HCT116 (cell line): ENCODE results near the gene LDLR. TPM values are rescaled to one million over a fixed set of nuclear protein-coding genes. Genes with fewer than 3 reads are reported as not detected.

Experiments used
- ATAC-seq: fragments of 200-7000 bp; cut with Tn5 transposase; 2 replicates; pipeline ENCODE4 v1.9.1; 2020; ENCODE audit warnings: mild to moderate bottlenecking, moderate library complexity
- BruUV-seq: library from RNA; stranded (reverse); fragments of 400-500 nt; replicated peaks from 2 replicates; lab custom pipeline; 2021; lab: Mats Ljungman, UMichigan
- CTCF ChIA-PET: fragments of 300-600 bp; sonication (Branson Sonifier 250); formaldehyde crosslinking; loops from one replicate; lab custom pipeline; 2021; ENCODE audit warnings: antibody characterized with exemption; lab: Charles Lee
- POLR2A ChIA-PET: fragments of 300-600, 350-600 bp; sonication (Branson Sonifier 250); formaldehyde crosslinking; loops from one replicate; lab custom pipeline; 2021; ENCODE audit warnings: antibody characterized with exemption; lab: Charles Lee
- RAD21 ChIA-PET, 2 experiments: fragments of 300-600 bp; sonication (Branson Sonifier 250); formaldehyde crosslinking; loops; one replicate each; lab custom pipeline; 2023; ENCODE audit warnings: low total read pairs in 2 of 2; ENCODE audit not compliant: uncharacterized antibody in 2 of 2, unreplicated experiment in 2 of 2, low non-redundant PET in 1 of 2; lab: Charles Lee
- DNase-seq: peaks from one replicate; pipeline ENCODE4 v3.0.0-alpha.2; 2010; ENCODE audit warnings: low read depth, low spot score
- H2AFZ ChIP-seq: fragments of 200-600 bp; shearing (Covaris generic), sonication (generic); 2 replicates; pipeline ENCODE4 v1.6.1; 2017; ENCODE audit warnings: low read depth, mixed run types, mixed read lengths, antibody characterized with exemption, low read length; ENCODE audit not compliant: poor library complexity, severe bottlenecking
- H3K27ac ChIP-seq: 2 replicates; pipeline ENCODE4 v1.5.1; 2012; ENCODE audit warnings: low read depth, low read length
- H3K27me3 ChIP-seq: fragments of 200-600 bp; sonication (generic); 2 replicates; pipeline ENCODE4 v1.6.1; 2016; ENCODE audit warnings: mixed run types, low read length, mixed read lengths; ENCODE audit not compliant: insufficient read depth
- H3K36me3 ChIP-seq, 2 experiments: fragments of 200-500 bp in 1 of 2; fragments of 200-600 bp in 1 of 2; sonication (Bioruptor generic) in 1 of 2; sonication (generic) in 1 of 2; 2 replicates each; pipeline versions ENCODE4 v1.5.1 to v1.6.1; 2014 to 2016; ENCODE audit warnings: low read length in 2 of 2, inconsistent platforms in 1 of 2, mixed read lengths in 1 of 2, mixed run types in 1 of 2; ENCODE audit not compliant: insufficient read depth in 2 of 2, control insufficient read depth in 1 of 2
- H3K4me1 ChIP-seq, 2 experiments: fragments of 200-600 bp in 1 of 2; sonication (generic) in 1 of 2; 2 replicates each; pipeline versions ENCODE4 v1.5.1 to v1.6.1; 2012 to 2017; ENCODE audit warnings: low read length in 2 of 2, inconsistent platforms in 1 of 2, mild to moderate bottlenecking in 1 of 2, mixed read lengths in 1 of 2, mixed run types in 1 of 2, moderate library complexity in 1 of 2; ENCODE audit not compliant: insufficient read depth in 2 of 2, control insufficient read depth in 1 of 2
- H3K4me2 ChIP-seq: fragments of 200-600 bp; sonication (generic); 2 replicates; pipeline ENCODE4 v1.6.1; 2017; ENCODE audit warnings: mixed run types, low read length, mixed read lengths
- H3K4me3 ChIP-seq, 2 experiments: fragments of 200-600 bp in 1 of 2; sonication (generic) in 1 of 2; replicated peaks in 1 of 2; 2 replicates each; pipeline ENCODE4 v1.5.1; 2011 to 2016; ENCODE audit warnings: low read length in 2 of 2, control low read depth in 1 of 2, low read depth in 1 of 2, mild to moderate bottlenecking in 1 of 2, mixed read lengths in 1 of 2, mixed run types in 1 of 2
- H3K79me2 ChIP-seq: fragments of 200-600 bp; sonication (generic); 2 replicates; pipeline ENCODE4 v1.6.1; 2017; ENCODE audit warnings: mild to moderate bottlenecking, mixed run types, low read length, moderate library complexity, mixed read lengths; ENCODE audit not compliant: insufficient read depth
- H3K9ac ChIP-seq: fragments of 200-600 bp; sonication (generic); 2 replicates; pipeline ENCODE4 v1.6.1; 2016; ENCODE audit warnings: low read length, mixed read lengths
- H3K9me2 ChIP-seq: fragments of 200-600 bp; sonication (generic), shearing (Covaris generic); 2 replicates; pipeline ENCODE4 v1.6.1; 2017; ENCODE audit warnings: mixed run types, mild to moderate bottlenecking, moderate library complexity; ENCODE audit not compliant: insufficient read depth
- H3K9me3 ChIP-seq, 2 experiments: fragments of 200-500 bp in 1 of 2; fragments of 200-600 bp in 1 of 2; sonication (Bioruptor generic) in 1 of 2; sonication (generic) in 1 of 2; 2 replicates each; pipeline ENCODE4 v1.6.1; 2014 to 2017; ENCODE audit warnings: low read length in 2 of 2, mixed read lengths in 2 of 2, inconsistent platforms in 1 of 2, low read depth in 1 of 2, mild to moderate bottlenecking in 1 of 2, mixed run types in 1 of 2, moderate library complexity in 1 of 2; ENCODE audit not compliant: control insufficient read depth in 1 of 2, insufficient read depth in 1 of 2
- H4K20me1 ChIP-seq: fragments of 200-600 bp; sonication (generic), shearing (Covaris generic); 2 replicates; pipeline ENCODE4 v1.6.1; 2017; ENCODE audit warnings: mixed run types, mild to moderate bottlenecking, moderate library complexity; ENCODE audit not compliant: insufficient read depth
- CEBPB ChIP-seq: IDR thresholded peaks from 2 replicates; pipeline ENCODE4 v1.6.1; 2012; ENCODE audit warnings: low read depth
- ELF1 ChIP-seq: IDR thresholded peaks from 2 replicates; pipeline ENCODE4 v1.6.1; 2012; ENCODE audit warnings: low read depth, borderline replicate concordance
- EZH2phosphoT487 ChIP-seq: fragments of 200-600 bp; IDR thresholded peaks from 2 replicates; pipeline ENCODE4 v1.6.1; 2018; ENCODE audit warnings: antibody characterized with exemption, borderline replicate concordance
- FOSL1 ChIP-seq: IDR thresholded peaks from 2 replicates; pipeline ENCODE4 v1.6.1; 2012; ENCODE audit warnings: low read depth
- POLR2A ChIP-seq: IDR thresholded peaks from 2 replicates; pipeline ENCODE4 v1.7.0; 2011; ENCODE audit warnings: borderline replicate concordance; ENCODE audit not compliant: insufficient read depth, insufficient read length; ENCODE audit errors: extremely low read depth
- POLR2AphosphoS5 ChIP-seq: IDR thresholded peaks from 2 replicates; pipeline ENCODE4 v1.6.1; 2011; ENCODE audit warnings: mild to moderate bottlenecking, low read depth, low read length, moderate library complexity
- RAD21 ChIP-seq: IDR thresholded peaks from 2 replicates; pipeline ENCODE4 v1.6.1; 2012; ENCODE audit warnings: low read depth, mild to moderate bottlenecking
- SIN3A ChIP-seq: IDR thresholded peaks from 2 replicates; pipeline ENCODE4 v1.6.1; 2012; ENCODE audit warnings: low read depth
- TCF7L2 ChIP-seq: IDR thresholded peaks from 2 replicates; pipeline ENCODE4 v1.7.0; 2011; ENCODE audit warnings: borderline replicate concordance, inconsistent platforms; ENCODE audit not compliant: insufficient read depth, insufficient read length; ENCODE audit errors: extremely low read depth
- YY1 ChIP-seq: IDR thresholded peaks from 2 replicates; pipeline ENCODE4 v1.6.1; 2011; ENCODE audit warnings: low read length, low read depth, moderate library complexity, mild to moderate bottlenecking; ENCODE audit not compliant: insufficient replicate concordance; ENCODE audit errors: extremely low read depth
- intact Hi-C: fragments of 100-400 bp; cut with micrococcal nuclease; formaldehyde crosslinking; loops from 2 replicates; pipeline ENCODE4 v1.10.0; 2022
- total RNA-seq: library from RNA; stranded (reverse); gene quantifications from one replicate; pipeline ENCODE4 v1.2.1, GENCODE V29; 2021; ENCODE audit not compliant: unreplicated experiment
- TF ChIP-seq, protein P1 (sequence below): IDR thresholded peaks from 2 replicates; pipeline ENCODE4 v1.6.1; 2012; ENCODE audit warnings: low read depth
- TF ChIP-seq, protein P2 (sequence below): IDR thresholded peaks from 2 replicates; pipeline ENCODE4 v1.6.1; 2012
- TF ChIP-seq, protein P3 (sequence below), 3 experiments: fragments of 200-600 bp in 1 of 3; sonication (generic) in 1 of 3; IDR thresholded peaks in 2 of 3; conservative IDR thresholded peaks in 1 of 3; 2 replicates each; pipeline ENCODE4 v1.5.1; 2012 to 2017; ENCODE audit warnings: low read depth in 2 of 3, low read length in 2 of 3, antibody characterized with exemption in 1 of 3, borderline replicate concordance in 1 of 3, control low read depth in 1 of 3, mild to moderate bottlenecking in 1 of 3, mixed read lengths in 1 of 3, mixed run types in 1 of 3, moderate library complexity in 1 of 3; ENCODE audit not compliant: insufficient read depth in 1 of 3

LDLR gene
- total RNA-seq, 1 experiment from 2014 or later = 92.4 TPM

DNA sequence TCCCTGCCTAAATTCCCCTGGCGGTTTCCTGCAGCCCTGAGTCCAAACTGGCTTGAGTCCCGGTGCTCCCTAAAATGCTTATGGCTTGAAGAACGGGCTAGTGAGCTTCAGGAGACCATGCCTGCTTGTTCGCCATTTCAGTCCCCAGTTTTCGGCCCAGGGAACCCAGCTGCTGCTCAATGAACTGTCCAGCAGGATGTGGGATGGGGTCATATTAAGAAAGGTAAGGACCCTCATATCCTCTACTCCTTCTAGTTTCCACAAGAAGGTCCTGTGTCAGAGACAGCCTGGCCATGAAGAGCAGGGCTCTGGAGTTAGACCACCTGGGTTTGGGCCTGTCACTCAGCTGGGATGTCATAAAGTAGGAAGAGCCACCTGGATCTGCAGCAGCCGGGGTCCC, 83.3 kb downstream of the LDLR start (continued):
- TF ChIP-seq POLR2A (no peak), FOSL1 (no peak), ELF1 (no peak), RAD21 (no peak)
- TF ChIP-seq, protein P1, sequence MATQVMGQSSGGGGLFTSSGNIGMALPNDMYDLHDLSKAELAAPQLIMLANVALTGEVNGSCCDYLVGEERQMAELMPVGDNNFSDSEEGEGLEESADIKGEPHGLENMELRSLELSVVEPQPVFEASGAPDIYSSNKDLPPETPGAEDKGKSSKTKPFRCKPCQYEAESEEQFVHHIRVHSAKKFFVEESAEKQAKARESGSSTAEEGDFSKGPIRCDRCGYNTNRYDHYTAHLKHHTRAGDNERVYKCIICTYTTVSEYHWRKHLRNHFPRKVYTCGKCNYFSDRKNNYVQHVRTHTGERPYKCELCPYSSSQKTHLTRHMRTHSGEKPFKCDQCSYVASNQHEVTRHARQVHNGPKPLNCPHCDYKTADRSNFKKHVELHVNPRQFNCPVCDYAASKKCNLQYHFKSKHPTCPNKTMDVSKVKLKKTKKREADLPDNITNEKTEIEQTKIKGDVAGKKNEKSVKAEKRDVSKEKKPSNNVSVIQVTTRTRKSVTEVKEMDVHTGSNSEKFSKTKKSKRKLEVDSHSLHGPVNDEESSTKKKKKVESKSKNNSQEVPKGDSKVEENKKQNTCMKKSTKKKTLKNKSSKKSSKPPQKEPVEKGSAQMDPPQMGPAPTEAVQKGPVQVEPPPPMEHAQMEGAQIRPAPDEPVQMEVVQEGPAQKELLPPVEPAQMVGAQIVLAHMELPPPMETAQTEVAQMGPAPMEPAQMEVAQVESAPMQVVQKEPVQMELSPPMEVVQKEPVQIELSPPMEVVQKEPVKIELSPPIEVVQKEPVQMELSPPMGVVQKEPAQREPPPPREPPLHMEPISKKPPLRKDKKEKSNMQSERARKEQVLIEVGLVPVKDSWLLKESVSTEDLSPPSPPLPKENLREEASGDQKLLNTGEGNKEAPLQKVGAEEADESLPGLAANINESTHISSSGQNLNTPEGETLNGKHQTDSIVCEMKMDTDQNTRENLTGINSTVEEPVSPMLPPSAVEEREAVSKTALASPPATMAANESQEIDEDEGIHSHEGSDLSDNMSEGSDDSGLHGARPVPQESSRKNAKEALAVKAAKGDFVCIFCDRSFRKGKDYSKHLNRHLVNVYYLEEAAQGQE = no peak

DNA sequence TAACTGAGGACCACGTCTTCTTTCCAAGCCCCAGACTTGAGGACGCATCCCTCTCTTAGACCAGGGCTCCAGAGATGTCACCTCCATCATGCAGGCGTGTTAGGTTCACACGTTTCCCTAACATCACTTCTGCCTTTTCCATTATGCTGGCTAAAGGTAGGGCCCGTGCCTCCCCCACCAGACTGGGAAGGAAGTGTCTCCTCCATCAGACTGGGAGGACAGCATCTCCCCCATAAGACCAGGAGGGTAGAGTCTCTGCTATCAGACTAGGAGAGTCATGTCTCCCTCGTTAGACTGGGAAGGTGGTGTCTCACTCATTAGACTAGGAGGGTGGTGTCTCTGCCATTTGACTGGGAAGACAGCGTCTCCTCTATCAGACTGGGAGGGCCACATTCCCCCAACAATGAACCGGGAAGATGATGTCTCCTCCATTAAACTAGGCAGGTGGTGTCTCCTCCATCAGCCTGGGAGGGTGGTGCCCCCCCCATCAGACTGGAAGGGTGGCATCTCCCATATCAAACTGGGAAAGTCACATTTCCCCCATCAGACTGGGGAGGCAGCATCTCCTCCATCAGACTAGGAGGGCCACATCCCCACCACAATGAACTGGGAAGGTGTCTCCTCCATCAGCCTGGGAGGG, 84.4 kb downstream of the LDLR start:
- ChIA-PET CTCF (no interaction called here), RAD21 (no interaction called here), POLR2A (no interaction called here)
- no peaks in the 10 kb centered on the region for H3K9me2 ChIP-seq
- intact Hi-C loops = no loop called here
- no peak overlapping the region for H3K9ac ChIP-seq
- no peaks in the 10 kb centered on the region for H3K27me3 ChIP-seq
- H3K27ac ChIP-seq = no peak overlapping the region
- ATAC-seq = no peak
- no TSS peak for BruUV-seq
- no peak overlapping the region for H3K4me2 ChIP-seq
- no peaks in the 10 kb centered on the region for H3K9me3 ChIP-seq
- H3K79me2 ChIP-seq = no peaks in the 10 kb centered on the region
- peaks cover 0 to 8% of the 10 kb centered on the region in 2 experiments; a peak in 1 of 4 replicates for H3K4me1 ChIP-seq
- no peaks in the 10 kb centered on the region for H4K20me1 ChIP-seq
- H3K4me3 ChIP-seq = no peak overlapping the region
- no peak for TF ChIP-seq SIN3A
- TF ChIP-seq CEBPB = no peak
- no peak for TF ChIP-seq TCF7L2
- TF ChIP-seq, protein P2, sequence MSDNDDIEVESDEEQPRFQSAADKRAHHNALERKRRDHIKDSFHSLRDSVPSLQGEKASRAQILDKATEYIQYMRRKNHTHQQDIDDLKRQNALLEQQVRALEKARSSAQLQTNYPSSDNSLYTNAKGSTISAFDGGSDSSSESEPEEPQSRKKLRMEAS = no peak
- TF ChIP-seq YY1 = no peak
- TF ChIP-seq, protein P3, sequence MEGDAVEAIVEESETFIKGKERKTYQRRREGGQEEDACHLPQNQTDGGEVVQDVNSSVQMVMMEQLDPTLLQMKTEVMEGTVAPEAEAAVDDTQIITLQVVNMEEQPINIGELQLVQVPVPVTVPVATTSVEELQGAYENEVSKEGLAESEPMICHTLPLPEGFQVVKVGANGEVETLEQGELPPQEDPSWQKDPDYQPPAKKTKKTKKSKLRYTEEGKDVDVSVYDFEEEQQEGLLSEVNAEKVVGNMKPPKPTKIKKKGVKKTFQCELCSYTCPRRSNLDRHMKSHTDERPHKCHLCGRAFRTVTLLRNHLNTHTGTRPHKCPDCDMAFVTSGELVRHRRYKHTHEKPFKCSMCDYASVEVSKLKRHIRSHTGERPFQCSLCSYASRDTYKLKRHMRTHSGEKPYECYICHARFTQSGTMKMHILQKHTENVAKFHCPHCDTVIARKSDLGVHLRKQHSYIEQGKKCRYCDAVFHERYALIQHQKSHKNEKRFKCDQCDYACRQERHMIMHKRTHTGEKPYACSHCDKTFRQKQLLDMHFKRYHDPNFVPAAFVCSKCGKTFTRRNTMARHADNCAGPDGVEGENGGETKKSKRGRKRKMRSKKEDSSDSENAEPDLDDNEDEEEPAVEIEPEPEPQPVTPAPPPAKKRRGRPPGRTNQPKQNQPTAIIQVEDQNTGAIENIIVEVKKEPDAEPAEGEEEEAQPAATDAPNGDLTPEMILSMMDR (IDR thresholded peaks at IDR 0.05 in 2 of 3, conservative IDR thresholded peaks at IDR 0.05 in 1 of 3; ENCODE audit: borderline replicate concordance in 1 of 3, insufficient read depth in 1 of 3, low read depth in 2 of 3, low read length in 2 of 3) = no peak
- no peak for TF ChIP-seq RAD21
- no peak for TF ChIP-seq EZH2phosphoT487
- no peak for TF ChIP-seq POLR2AphosphoS5
- peaks cover 0 to 19% of the 10 kb centered on the region in 2 experiments; a peak in 2 of 4 replicates for H3K36me3 ChIP-seq
- DNase-seq = no peak
- H2AFZ ChIP-seq = no peak overlapping the region
